SH-SY5Y (cell line): ENCODE measurements around the gene PKD2L1.

Experiments
- GATA2 ChIP-seq: IDR thresholded peaks from 2 replicates; pipeline ENCODE4 v1.6.1; 2011; ENCODE audit warnings: mild to moderate bottlenecking, low read depth, low read length
- GATA3 ChIP-seq: IDR thresholded peaks from 2 replicates; pipeline ENCODE4 v1.6.1; 2011; ENCODE audit warnings: low read depth, mild to moderate bottlenecking, low read length, moderate library complexity

DNA sequence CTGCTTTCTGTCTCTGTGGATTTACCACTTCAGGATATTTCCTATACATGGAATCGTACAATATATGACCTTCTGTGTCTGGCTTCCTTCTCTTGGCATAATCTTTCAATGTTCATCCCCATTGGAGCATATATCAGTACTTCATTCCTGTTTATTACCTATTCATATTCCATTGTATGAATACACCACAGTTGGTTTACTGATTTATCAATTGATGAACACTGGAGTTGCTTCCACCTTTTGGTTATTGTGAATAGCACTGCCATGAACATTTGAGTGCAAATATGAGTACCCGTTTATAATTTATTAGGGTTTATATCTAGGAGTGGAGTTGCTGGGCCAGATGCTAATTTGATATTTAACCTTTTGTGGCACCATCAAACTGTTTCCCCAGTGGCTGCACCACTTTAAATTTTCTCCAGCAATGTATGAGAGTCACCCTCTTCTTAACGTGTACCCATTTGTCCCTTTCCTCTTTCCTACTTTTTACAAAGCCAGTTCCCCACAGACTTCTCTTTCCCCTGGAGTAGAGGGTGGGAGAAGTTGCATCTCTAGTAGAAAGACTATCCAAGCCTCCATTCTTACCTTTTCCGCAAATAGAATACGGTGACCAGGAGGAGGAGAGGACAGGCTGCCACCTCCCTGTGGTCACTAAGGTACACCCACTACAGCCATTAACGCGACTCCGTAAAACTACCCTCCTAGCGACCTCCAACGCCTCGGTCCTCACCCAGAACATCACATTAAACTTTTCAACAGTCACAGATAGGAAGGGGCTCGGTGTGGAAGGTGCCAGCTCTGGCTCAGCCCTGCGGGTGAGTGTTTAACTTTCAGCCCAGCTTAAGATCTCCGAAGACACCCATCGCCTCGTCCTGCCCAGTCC is 42.6 kb upstream of the PKD2L1 start:
- TF ChIP-seq GATA2 (no peak), GATA3 (no peak)
